ENCODE results near the gene R3HDM2. TPM values are rescaled to one million over a fixed set of nuclear protein-coding genes. Genes with fewer than 3 reads are reported as not detected.
"Not testable (repeated sequence)": the region's sequence is repeated elsewhere in the genome, so short reads cannot be mapped to it uniquely, and the experiment has no call there.

Gene R3HDM2
- total RNA-seq, 1 donor from 2014 or later = 32.9 TPM

GRCh38 chr12:57329219-57329618 lies 101.6 kb downstream of the R3HDM2 start:
- DNase-seq = no peak

DNA sequence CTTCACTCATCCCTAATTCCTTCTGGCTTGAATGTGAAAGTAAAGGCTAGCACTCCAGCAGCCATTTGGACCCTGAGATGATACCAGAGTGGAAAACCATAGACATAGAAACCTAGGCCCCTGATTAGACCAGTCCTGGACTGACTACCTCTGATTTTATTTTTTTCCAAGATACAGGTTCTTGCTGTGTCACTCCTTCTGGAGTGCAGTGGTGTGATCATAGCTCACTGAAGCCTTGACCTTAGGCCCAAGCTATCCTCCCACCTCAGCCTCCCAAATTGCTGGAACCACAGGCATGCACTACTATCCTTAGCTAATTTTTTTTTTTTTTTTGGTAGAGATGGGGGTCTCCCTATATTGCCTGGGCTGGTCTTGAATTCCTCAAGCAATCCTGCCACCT lies 105.4 kb downstream of the R3HDM2 start:
- DNase-seq = no peak

GRCh38 chr12:57323416-57323815 lies 107.4 kb downstream of the R3HDM2 start:
- no peak for DNase-seq

- no peak for DNase-seq
Measured at GRCh38 chr12:57320639-57321038, 110.2 kb downstream of the R3HDM2 start.

GRCh38 chr12:57319678-57320469 lies 111.0 kb downstream of the R3HDM2 start:
- peak; percentile 11 for DNase-seq

- no peak for DNase-seq
Measured at GRCh38 chr12:57315681-57316080, 115.2 kb downstream of the R3HDM2 start.

- DNase-seq = not testable (repeated sequence)
Measured at GRCh38 chr12:57312287-57312686, 118.6 kb downstream of the R3HDM2 start.

DNA sequence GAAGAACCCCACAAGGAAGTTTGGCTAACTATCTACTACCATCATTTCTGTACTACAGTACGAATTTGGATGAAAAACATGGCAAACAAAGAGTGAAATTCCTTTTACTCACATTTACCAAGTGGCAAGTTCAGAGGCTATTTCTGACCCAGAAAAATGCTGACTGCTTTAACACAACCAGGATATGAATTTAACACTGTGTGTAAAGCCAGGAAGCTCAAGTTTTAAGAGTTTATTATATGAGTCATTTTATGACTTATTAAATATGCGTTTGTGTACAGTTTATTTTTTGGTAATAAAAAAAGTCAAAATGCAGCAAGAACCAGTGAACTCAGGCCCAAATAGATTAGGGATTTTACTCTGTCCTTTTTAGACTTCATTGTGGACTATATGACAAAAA lies 121.4 kb downstream of the R3HDM2 start:
- no peak for DNase-seq

DNA sequence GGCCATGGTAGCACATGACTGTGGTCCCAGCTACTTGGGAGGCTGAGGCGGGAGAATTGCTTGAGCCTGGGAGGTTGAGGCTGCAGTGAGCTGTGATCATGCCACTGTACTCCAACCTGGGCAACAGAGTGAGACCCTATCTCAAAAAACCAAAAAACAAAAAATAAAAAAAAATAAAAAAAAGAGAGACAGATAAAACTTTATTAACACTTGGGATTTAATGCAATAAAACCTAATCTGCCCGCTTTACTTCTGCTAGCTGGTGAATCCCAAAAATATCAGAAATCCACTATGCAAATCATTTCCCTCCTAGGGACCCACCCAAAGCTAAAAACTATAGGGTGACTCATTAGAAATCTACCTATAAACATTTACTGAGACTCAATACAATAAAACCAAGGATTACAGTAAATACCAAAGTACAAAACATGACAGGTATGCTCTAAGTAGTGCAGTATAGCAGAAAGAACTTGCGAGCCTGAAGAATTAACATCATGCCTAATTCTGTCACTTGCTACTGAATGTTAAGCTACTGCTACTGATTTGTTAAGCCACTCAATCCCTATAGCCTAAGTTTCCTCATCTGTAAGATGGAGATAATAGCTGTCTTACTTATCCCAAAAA lies 129.8 kb downstream of the R3HDM2 start:
- no peak for DNase-seq

DNA sequence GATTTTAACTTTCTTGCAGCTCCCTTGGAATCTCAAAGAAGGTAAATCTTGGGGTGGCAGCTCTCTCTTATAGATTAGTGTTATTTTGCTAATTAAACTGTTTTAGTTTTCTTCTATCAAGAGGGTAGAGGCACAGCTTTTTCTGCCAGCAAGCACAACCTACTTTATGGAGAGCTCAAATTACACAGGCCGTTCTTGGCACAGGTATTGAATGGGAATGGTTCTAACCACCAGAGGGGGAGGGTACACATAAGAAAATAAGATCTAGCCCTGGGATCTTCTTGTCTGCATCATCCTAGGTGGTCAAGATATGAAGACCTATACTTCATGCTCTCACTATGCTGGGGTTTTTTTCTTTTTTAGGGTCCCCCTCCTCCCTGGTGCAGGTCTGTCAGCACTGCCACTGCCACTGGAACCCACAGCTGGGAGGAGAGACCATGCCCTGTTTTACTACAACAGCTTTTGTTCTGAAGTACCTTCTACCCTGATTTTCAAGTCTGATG lies 131.3 kb downstream of the R3HDM2 start:
- DNase-seq = no peak

DNA sequence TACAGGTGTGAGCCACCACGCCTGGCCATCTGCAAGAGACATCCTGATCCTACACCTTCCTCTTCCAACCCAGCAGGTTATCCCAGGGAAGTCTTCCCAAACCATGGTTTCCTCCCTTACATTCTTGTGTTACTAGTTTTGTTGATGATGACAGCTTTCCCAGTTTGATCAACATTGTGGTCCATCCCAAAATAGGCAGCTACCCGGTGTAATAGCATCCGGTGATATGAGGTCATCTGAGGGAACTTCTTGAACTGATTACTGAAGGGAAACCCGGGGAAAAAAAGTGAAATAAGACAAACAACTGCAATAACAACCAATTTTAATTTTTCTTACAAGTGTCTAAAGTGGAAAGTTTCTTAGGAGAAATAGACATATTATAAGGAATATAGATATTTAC lies 134.6 kb downstream of the R3HDM2 start:
- DNase-seq = no peak

- not testable (repeated sequence) for DNase-seq
Measured at GRCh38 chr12:57282073-57282472, 148.8 kb downstream of the R3HDM2 start.

GRCh38 chr12:57280211-57281062 lies 150.4 kb downstream of the R3HDM2 start:
- DNase-seq = no peak

GRCh38 chr12:57278465-57279381 lies 152.1 kb downstream of the R3HDM2 start:
- DNase-seq = no peak

DNA sequence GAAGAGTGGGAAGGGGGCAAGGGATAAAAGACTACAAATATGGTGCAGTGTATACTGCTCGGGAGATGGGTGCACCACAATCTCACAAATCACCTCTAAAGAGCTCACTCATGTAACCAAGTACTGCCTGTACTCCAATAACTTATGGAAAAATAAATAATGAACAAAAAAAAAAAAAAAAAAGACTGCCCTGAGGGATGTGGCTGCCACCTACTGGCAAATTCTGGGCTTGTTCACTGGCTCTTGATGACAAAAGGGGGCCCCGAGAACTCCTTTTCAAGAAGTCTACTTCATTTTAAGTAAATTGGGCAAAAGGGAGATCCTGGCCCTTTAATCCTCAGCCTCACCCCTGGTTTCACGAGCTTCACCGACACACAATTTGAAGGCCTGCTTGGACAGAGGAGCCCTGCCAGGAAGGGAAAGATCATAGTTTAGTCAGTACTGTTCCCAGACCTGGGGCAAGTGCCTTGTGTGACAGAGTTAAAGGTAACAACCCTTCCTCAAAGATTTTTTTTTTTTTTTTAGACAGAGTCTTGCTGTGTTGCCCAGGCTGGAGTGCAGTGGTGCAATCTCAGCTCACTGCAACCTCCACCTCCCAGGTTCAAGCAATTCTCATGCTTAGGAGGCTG lies 153.8 kb downstream of the R3HDM2 start:
- no peak for DNase-seq

DNA sequence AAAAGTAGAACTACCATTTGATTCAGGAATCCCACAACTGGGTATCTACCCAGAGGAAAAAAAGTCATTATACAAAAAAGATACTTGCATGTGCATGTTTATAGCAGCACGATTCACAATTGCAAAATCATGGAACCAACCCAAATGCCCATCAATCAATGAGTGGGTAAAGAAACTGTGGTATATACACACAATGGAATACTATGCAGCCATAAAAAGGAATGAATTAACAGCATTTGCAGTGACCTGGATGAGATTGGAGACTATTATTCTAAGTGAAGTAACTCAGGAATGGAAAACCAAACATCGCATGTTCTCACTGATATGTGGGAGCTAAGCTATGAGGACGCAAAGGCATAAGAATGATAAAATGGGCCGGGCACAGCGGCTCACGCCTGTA lies 154.6 kb downstream of the R3HDM2 start:
- DNase-seq = not testable (repeated sequence)

- no peak for DNase-seq
Measured at GRCh38 chr12:57273516-57273915, 157.3 kb downstream of the R3HDM2 start.

DNA sequence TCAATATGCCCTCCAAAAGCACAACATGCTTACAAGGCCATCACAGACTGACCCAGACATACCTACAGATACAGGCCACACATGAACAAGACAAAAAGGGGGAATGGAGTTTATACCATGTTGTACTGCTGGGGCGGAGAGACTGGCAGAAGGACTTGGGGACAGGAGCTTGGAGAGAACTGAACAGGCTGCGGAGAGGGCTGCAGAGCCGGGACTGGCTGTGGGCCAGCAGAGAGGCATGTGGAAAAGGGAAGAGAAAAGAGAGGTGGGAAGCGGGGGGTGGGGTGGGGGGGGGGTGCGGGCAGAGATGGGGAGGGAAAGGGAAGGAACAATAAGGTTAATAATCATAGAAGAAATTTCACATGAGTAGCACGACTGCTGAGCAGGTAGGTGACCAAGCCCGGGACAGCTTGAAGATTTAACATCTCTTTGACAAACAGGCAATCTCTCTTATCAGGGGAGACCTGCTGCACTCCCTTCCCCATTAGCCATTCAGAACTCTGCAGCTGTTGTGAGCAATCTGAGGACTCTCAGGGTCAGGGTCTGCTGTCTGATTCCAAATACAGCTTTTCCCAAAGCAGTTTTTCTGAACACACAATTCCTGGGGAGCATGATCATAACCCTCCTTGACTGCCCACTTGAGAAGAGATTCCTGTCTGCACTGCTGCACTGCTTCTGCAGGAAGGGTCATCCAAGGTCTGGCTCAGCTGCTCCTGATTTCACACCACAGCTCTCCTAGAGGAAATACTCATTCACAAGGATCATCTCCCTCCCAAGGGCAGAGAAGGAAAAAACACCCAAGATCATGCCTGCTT lies 158.3 kb downstream of the R3HDM2 start:
- no peak for DNase-seq

DNA sequence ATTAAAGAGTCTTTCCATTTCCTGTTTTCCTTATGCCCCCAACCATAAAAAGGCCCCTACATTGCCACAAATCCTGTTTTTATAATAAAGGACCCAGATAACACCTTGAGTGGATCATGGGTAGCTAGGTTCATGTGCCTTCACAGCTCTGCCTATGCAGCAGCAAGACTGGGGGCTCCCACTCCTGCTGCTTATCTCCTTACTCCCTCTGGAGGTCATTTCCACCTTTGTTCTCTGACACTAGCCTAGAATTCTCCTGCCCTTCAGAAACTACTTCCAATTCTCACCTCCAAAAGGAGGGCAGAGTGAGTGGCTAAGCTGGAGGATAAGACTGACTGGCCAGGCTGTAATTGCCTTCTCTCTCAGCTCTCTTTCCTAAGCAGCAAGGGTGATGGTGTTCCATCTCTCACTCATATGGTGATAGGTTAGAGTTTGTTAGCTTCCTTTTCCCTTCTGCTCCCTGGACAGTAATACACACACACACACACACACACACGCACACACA lies 159.8 kb downstream of the R3HDM2 start:
- no peak for DNase-seq

- no peak for DNase-seq
Measured at GRCh38 chr12:57268264-57268663, 162.6 kb downstream of the R3HDM2 start.

Data from skin of body (tissue), 2 donors.